ENCODE measurements around the gene GOSR2. TPM values are rescaled to one million over a fixed set of nuclear protein-coding genes. Genes with fewer than 3 reads are reported as not detected.

GOSR2 gene
- total RNA-seq, 4 donors from 2014 or later = 45.9 to 88.3 (median 51.6) TPM

- no peaks in the 10 kb centered on the region for H3K4me1 ChIP-seq
- no peak for DNase-seq
- intact Hi-C loops (cut with DNase I) = no loop called here
- H3K9me3 ChIP-seq = no peaks in the 10 kb centered on the region
- H3K27me3 ChIP-seq = no peaks in the 10 kb centered on the region
- WGBS, 2 donors = 57 to 62% methylated on average over 8 to 9 of the region's 9 CpGs
- TF ChIP-seq CTCF (IDR thresholded peaks at IDR 0.05) (no peak), POLR2A (IDR thresholded peaks at IDR 0.05) (no peak)
- H3K36me3 ChIP-seq = no peaks in the 10 kb centered on the region
- no peak overlapping the region for H3K4me3 ChIP-seq (replicated peaks in 1 of 3)
- no peak overlapping the region for H3K27ac ChIP-seq
These were observed 26.0 kb upstream of the GOSR2 start for GRCh38 chr17:46896991-46897390.

GRCh38 chr17:46898364-46898763, 24.6 kb upstream of the GOSR2 start:
- intact Hi-C loops (cut with DNase I) = no loop called here
- H3K27me3 ChIP-seq = no peaks in the 10 kb centered on the region
- DNase-seq = no peak
- H3K9me3 ChIP-seq = no peaks in the 10 kb centered on the region
- TF ChIP-seq POLR2A (IDR thresholded peaks at IDR 0.05) (no peak), CTCF (IDR thresholded peaks at IDR 0.05) (no peak)
- no peaks in the 10 kb centered on the region for H3K4me1 ChIP-seq
- H3K36me3 ChIP-seq = no peaks in the 10 kb centered on the region
- no peak overlapping the region for H3K4me3 ChIP-seq (replicated peaks in 1 of 3)
- 78 to 79% methylated on average over 2 of the region's 2 CpGs for WGBS, 2 donors
- H3K27ac ChIP-seq = no peak overlapping the region

- WGBS, 2 donors = 93 to 99% methylated on average over 5 of the region's 5 CpGs
- Histone ChIP-seq H3K27ac (no peak overlapping the region), H3K9me3 (no peaks in the 10 kb centered on the region), H3K27me3 (no peaks in the 10 kb centered on the region), H3K4me1 (no peaks in the 10 kb centered on the region), H3K36me3 (no peaks in the 10 kb centered on the region), H3K4me3 (replicated peaks in 1 of 3) (no peak overlapping the region)
- intact Hi-C loops (cut with DNase I) = no loop called here
- TF ChIP-seq POLR2A (IDR thresholded peaks at IDR 0.05) = no peak
- DNase-seq = no peak
These were observed 24.1 kb upstream of the GOSR2 start for GRCh38 chr17:46898860-46899259.

- Histone ChIP-seq H3K36me3 (no peaks in the 10 kb centered on the region), H3K27ac (no peak overlapping the region), H3K9me3 (no peaks in the 10 kb centered on the region), H3K4me3 (replicated peaks in 1 of 3) (no peak overlapping the region), H3K4me1 (no peaks in the 10 kb centered on the region), H3K27me3 (no peaks in the 10 kb centered on the region)
- WGBS, 2 donors = 78 to 81% methylated on average over 9 of the region's 9 CpGs
- intact Hi-C loops (cut with DNase I) = no loop called here
- no peak for TF ChIP-seq POLR2A (IDR thresholded peaks at IDR 0.05)
- TF ChIP-seq CTCF (IDR thresholded peaks at IDR 0.05) = no peak
- DNase-seq = no peak
These were observed 21.7 kb upstream of the GOSR2 start for GRCh38 chr17:46901291-46901690.

GRCh38 chr17:46903762-46904672, 18.9 kb upstream of the GOSR2 start:
- 89 to 93% methylated on average over 4 of the region's 4 CpGs for WGBS, 2 donors
- intact Hi-C loops (cut with DNase I) = no loop called here
- H3K9me3 ChIP-seq = no peaks in the 10 kb centered on the region
- no peak for DNase-seq
- H3K4me1 ChIP-seq = no peaks in the 10 kb centered on the region
- H3K27me3 ChIP-seq = no peaks in the 10 kb centered on the region
- no peaks in the 10 kb centered on the region for H3K36me3 ChIP-seq
- no peak overlapping the region for H3K4me3 ChIP-seq (replicated peaks in 1 of 3)
- no peak overlapping the region for H3K27ac ChIP-seq
- TF ChIP-seq CTCF (IDR thresholded peaks at IDR 0.05) (no peak), POLR2A (IDR thresholded peaks at IDR 0.05) (no peak)
